Amygdala (tissue), 56 donors: Measurements from ENCODE around the gene NR6A1.
A peak's percentile ranks its signal among the peaks of the same experiment; 100 is the strongest.

Experiments
- DNase-seq, 56 donors: peaks; one replicate each; lab custom pipeline; 2025; lab: John Stamatoyannopoulos, UW

The NR6A1 gene

GRCh38 chr9:124553738-124554137 is 217.4 kb downstream of the NR6A1 start:
- no peak for DNase-seq

GRCh38 chr9:124552273-124552605 is 218.9 kb downstream of the NR6A1 start:
- DNase-seq, result no peak

DNA sequence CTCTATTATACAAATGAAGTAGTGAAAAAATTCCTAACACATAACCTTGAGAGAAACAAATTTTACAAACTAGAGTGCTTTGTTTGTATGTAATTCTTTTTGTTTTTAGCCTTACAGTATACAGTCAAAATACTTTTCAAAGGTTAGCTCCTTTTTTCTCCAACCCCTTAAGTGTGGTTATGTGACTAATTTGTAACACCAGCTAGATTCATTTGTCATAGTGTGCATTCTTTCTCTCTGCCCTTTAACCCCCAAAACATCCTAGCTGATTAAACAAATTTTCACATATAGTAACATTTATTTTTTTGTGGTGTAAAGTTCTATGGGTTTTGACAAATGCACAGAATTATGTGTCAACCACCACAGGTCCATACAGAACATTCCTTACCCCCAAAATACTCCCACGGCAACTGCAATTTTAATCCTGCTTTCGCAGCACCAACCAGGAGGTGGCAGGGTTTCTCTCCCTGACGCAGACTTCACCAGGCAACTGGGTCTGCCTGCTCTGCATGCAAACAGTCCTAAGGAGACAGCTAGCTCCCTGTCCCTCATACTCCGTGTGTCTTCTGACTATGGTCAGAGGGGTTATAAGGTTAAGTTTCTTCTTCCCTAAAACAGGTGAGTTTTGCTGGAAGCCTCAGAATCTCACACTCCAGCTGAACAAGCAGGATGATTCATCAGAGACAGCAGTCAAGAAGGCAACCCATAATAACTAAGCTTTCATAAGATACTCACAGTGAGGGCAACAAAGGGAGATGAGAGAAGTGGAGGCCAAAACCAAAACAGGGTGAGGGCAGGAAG is 219.4 kb downstream of the NR6A1 start:
- peak in 44 of 56 donors; percentile 4 to 67 (median 20) for DNase-seq

GRCh38 chr9:124550072-124550471 is 221.0 kb downstream of the NR6A1 start:
- no peak for DNase-seq

DNA sequence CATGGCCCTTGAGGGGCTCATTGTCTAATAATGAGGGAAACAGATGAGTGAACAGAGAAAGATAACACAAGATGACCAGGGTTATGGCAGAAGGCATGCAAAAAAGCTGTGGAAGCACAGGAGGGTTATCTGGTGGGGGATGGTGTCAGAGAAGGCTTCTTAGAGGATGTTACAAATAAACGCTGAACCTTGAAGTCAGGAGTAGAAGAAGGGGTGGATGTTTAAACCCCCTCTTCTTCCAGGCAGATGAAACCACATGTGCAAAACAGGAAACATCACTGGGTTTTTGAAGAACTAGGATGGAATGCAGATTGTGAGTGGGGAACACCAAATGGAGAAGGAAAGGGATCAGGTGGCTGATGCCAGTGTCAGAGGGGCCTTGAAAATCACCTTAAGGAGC is 222.1 kb downstream of the NR6A1 start:
- DNase-seq, result no peak

DNA sequence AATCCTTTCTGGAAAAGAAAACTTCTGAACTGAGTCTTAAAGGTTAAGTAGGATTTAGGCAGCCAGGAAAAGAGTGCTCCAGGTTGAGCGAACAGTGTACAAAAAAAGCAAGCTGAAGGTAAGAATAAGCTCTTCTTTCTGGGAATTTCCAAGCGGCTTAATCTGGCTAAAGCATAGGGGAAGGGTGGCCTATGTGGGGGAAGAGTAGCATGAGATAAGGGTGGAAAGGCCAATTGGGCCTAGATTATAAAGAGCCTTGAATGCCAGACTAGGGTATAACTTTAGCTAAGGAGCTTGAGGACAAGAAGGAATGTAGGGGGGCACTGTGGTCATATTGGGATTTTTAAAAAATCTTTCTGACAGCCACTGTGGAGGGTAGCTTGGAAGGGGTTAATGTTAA is 226.6 kb downstream of the NR6A1 start:
- DNase-seq, result no peak

DNA sequence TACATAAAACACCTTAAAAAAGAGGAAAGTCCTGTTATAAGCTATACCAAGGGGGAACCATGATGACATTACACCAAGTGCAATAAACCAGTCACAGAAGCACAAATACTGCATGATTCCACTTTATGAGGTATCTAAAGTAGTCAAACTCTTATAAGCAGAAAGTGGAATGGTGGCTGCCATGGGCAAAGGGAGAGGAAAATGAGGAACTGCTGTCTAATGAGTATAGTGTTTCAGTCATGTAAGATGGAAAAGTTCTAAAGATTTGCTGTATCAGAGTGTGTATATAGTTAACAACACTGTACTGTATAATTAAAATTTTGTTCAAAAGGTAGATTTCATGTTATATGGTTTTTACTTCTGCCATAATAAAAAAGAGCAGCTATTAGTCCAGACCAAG is 229.3 kb downstream of the NR6A1 start:
- DNase-seq, result no peak

GRCh38 chr9:124537926-124538325 is 233.2 kb downstream of the NR6A1 start:
- DNase-seq, result no peak

DNA sequence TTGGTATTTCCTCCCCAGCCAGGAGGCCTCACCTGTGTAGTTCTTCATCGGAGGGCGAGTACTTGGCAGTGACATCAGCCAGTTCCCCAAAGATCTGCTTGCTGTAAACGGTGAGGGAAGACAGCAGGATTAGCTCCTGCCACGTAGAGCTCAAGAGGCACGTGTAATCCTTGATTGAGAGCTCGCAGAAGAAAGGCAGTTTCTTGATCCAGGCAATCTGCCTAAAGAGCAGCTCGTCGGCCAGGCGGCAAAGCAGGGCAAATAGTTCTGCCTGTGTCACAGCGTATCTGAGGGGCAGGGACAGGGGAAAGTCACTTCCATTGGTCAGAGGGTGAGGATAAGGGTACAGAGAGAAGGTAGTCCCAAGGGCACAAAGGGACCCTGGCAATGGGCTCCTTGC is 235.3 kb downstream of the NR6A1 start:
- DNase-seq, result no peak

- DNase-seq, result no peak
Observed at GRCh38 chr9:124532897-124533296, 238.2 kb downstream of the NR6A1 start.

- no peak for DNase-seq
Observed at GRCh38 chr9:124531115-124531514, 240.0 kb downstream of the NR6A1 start.

- DNase-seq, result no peak
Observed at GRCh38 chr9:124530246-124530645, 240.9 kb downstream of the NR6A1 start.

DNA sequence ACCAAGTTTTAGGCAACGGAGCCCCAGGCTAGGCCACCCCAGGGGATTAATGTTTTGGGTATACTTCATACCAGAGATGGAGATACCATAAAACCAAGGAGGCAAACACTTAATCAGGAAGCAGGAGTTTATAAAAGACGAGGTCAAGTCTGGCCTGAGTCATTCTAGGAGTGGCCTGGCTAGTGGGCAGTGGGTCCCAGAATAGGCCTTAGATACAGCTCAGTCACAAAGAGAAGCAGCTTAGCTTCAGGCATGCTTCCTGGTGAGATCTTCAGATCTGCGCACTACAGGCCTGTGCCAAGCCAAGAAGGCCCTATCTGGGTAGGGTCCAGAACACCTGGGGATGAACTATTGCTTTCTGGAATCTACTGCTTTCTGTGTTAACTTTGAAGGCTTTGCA is 243.3 kb downstream of the NR6A1 start:
- DNase-seq, result no peak

- no peak for DNase-seq
Observed at GRCh38 chr9:124526174-124526573, 244.9 kb downstream of the NR6A1 start.

DNA sequence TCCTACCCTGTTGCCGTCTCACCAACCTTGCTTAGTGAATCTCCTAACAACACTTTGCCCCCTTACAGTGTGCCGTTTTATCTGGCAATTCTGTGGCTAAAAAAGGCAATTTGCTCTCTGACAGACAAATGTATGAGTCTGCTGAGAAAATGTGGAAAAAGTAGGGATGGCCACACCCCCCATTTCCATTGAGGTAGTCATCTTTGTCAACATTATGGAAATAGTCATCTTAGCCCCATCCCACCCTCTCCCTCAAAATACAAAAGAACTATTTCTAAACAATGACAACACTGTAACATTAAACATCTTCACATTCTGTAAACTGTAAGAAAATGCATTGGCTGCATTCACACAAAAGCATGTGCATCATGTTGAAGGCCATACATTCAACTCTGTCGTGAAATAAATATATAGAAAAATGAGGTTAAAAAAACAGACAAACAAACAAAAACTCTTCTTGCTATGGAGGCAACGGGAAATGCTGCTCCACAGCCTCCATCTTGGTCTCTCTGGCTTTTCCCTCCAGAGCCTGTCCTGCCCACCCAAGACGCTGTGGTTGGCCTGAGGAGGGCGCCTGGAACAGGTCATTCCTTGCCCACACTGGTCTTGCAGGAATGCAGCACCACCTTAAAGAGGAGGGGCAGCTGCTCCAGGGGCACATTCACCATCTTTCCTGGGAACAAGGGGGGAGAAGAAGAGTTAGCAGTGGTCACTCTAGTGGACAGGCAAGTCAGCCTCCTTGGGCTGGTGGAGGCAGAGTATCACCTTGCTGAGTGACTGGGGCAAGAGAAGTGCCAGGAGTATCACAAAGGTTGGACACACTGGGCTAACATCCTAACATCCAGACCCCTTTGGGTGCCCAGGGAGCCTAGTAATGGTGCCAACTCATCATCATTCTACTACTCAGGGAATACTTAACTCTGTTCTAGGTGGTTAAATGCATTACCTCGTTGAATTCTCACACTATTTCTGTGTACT is 248.7 kb downstream of the NR6A1 start:
- DNase-seq, result no peak

DNA sequence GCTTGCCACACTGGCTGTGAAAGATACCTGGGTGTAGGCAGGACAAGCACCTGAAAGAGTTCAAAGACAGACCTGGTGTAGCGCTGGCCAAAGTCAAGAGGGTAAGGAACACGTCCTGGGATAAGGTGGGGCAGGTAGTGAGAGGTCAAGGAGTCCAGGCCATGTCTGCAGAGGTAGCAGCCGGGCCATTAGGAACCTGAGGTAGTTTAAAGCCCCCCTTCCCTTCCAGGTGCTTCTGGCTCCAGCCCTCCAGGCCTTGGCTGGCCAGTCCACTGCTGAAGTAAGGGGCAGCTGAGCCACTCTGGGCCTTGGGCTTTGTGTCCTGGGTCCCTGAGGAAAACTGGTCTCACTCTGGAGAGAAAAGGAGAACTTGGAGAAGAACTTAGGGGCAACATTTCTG is 250.0 kb downstream of the NR6A1 start:
- no peak for DNase-seq

GRCh38 chr9:124520206-124520596 is 250.9 kb downstream of the NR6A1 start:
- peak in 22 of 56 donors; percentile 4 to 56 (median 16) for DNase-seq

GRCh38 chr9:124518116-124518515 is 253.0 kb downstream of the NR6A1 start:
- DNase-seq, result no peak

GRCh38 chr9:124517600-124517999 is 253.5 kb downstream of the NR6A1 start:
- DNase-seq, result no peak

DNA sequence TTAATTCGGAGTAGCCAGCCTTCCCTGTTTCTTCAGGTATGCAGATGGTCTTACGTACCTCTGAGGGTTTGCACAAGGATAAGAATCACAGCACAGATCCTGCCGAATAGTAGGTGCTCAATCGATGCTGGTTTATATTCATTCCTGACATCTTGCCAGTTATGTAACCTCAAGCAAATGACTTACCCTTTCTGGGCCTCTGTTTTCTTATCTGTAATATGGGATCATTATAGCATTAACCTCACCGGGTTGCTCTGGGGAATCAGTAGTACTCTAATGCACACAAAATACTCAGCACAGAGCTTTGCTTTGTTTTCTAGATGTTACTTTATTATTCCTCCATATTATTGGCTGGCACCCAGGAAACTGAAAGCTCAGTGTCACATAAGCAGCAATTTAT is 256.2 kb downstream of the NR6A1 start:
- no peak for DNase-seq

DNA sequence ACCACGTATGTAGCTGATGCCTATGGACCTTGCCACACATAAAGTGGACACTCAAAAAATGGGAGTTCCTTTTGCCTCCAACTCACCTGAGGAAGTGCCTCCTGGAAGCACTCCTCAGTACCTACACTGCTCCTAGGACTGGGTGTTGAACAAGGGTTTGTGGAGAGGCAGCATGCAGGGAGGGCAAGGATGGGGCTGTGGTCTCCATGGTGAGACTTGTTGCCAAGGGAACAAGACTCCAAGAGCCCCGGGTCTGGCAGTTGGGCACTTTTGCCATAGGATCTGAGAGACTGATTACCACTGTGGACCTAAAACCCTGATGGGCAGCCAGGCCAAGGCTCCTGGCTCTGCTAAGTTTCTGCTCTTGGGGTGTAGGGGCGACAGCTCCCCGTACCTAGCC is 257.0 kb downstream of the NR6A1 start:
- DNase-seq, result no peak
